Thyroid gland (tissue), 4 donors: ENCODE results near the gene EXPH5.

Source experiments
- POLR2A ChIP-seq, 2 donors: fragments of 450-650 bp; IDR thresholded peaks; one replicate each; pipeline ENCODE4 v1.6.1; 2017; ENCODE audit warnings: antibody characterized with exemption in 2 of 2, mild to moderate bottlenecking in 2 of 2, moderate library complexity in 1 of 2
- TF ChIP-seq, protein P1 (sequence below), 6 experiments: fragments of 200-600 bp in 3 of 6; fragments of 450-650 bp in 3 of 6; sonication (generic) in 3 of 6; IDR thresholded peaks; one replicate each; pipeline ENCODE4 v1.5.1; 2016 to 2019; ENCODE audit warnings: antibody characterized with exemption in 6 of 6, mild to moderate bottlenecking in 2 of 6, inconsistent platforms in 1 of 6, moderate library complexity in 1 of 6

DNA sequence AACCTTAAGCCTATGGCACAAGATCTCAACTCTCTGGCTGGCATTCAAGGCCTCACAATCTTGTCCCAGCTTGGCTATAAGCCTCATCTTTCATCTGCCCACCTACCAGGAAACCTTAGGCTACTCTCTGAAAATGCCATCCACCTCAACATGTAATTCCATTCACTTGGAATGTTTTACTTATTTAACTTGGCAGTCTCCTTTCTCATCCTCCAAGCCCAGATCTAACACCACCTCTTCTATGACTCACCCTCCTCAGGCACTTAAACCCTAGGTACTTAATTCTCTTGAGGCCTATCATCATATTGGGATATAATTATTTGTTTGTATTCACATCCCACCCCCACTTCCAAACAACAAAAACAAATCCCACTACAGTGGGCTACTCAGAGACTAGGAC lies 110.4 kb downstream of the EXPH5 start:
- TF ChIP-seq, protein P1, sequence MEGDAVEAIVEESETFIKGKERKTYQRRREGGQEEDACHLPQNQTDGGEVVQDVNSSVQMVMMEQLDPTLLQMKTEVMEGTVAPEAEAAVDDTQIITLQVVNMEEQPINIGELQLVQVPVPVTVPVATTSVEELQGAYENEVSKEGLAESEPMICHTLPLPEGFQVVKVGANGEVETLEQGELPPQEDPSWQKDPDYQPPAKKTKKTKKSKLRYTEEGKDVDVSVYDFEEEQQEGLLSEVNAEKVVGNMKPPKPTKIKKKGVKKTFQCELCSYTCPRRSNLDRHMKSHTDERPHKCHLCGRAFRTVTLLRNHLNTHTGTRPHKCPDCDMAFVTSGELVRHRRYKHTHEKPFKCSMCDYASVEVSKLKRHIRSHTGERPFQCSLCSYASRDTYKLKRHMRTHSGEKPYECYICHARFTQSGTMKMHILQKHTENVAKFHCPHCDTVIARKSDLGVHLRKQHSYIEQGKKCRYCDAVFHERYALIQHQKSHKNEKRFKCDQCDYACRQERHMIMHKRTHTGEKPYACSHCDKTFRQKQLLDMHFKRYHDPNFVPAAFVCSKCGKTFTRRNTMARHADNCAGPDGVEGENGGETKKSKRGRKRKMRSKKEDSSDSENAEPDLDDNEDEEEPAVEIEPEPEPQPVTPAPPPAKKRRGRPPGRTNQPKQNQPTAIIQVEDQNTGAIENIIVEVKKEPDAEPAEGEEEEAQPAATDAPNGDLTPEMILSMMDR (IDR thresholded peaks at IDR 0.05), result no peak
- no peak for TF ChIP-seq POLR2A (IDR thresholded peaks at IDR 0.05)
